OCI-LY1 (cell line): ENCODE measurements around the gene PSENEN.

ENCODE experiments used
- H2AFZ ChIP-seq: fragments of 200-600 bp; sonication (generic), shearing (Covaris generic); 2 replicates; pipeline ENCODE4 v1.6.0; 2014; ENCODE audit warnings: antibody characterized with exemption, mild to moderate bottlenecking, low read length
- H3F3A ChIP-seq: fragments of 200-600 bp; sonication (generic), shearing (Covaris generic); 2 replicates; pipeline ENCODE4 v1.6.0; 2014; ENCODE audit warnings: mild to moderate bottlenecking, antibody characterized with exemption, low read length, moderate library complexity; ENCODE audit not compliant: insufficient read depth
- H3K27ac ChIP-seq: fragments of 200-600 bp; sonication (generic); 2 replicates; pipeline ENCODE4 v1.5.1; 2014; ENCODE audit warnings: low read length, mixed run types, mild to moderate bottlenecking, low read depth; ENCODE audit not compliant: poor library complexity, severe bottlenecking
- H3K27me3 ChIP-seq: fragments of 200-600 bp; sonication (generic); 2 replicates; pipeline ENCODE4 v1.6.0; 2014; ENCODE audit warnings: antibody characterized with exemption, mild to moderate bottlenecking, low read length, moderate library complexity; ENCODE audit not compliant: insufficient read depth
- H3K36me3 ChIP-seq: fragments of 200-600 bp; sonication (generic); 2 replicates; pipeline ENCODE4 v1.6.1; 2014; ENCODE audit warnings: mild to moderate bottlenecking, antibody characterized with exemption, low read length, moderate library complexity, mixed read lengths; ENCODE audit not compliant: insufficient read depth
- H3K4me1 ChIP-seq: fragments of 200-600 bp; sonication (generic); 2 replicates; pipeline ENCODE4 v1.5.1; 2014; ENCODE audit warnings: mild to moderate bottlenecking, low read length, moderate library complexity; ENCODE audit not compliant: insufficient read depth, severe bottlenecking
- H3K4me2 ChIP-seq: fragments of 200-600 bp; sonication (generic), shearing (Covaris generic); 2 replicates; pipeline ENCODE4 v1.6.1; 2014; ENCODE audit warnings: low read length
- H3K4me3 ChIP-seq: fragments of 200-600 bp; sonication (generic); 2 replicates; pipeline ENCODE4 v1.5.1; 2014; ENCODE audit warnings: low read length, low read depth, mild to moderate bottlenecking, mixed read lengths; ENCODE audit not compliant: poor library complexity, severe bottlenecking
- H3K79me2 ChIP-seq: fragments of 200-600 bp; shearing (Covaris generic); 2 replicates; pipeline ENCODE4 v1.6.1; 2016; ENCODE audit warnings: mixed run types, low read length, mixed read lengths; ENCODE audit not compliant: insufficient read depth
- H3K9ac ChIP-seq: fragments of 200-600 bp; sonication (generic), shearing (Covaris generic); 2 replicates; pipeline ENCODE4 v1.6.1; 2014; ENCODE audit warnings: mild to moderate bottlenecking, low read length, mixed read lengths
- H3K9me2 ChIP-seq: fragments of 200-600 bp; sonication (generic), shearing (Covaris generic); 2 replicates; pipeline ENCODE4 v1.6.1; 2014; ENCODE audit warnings: low read depth, mild to moderate bottlenecking, low read length, mixed read lengths
- H3K9me3 ChIP-seq: fragments of 200-600 bp; shearing (Covaris generic); 2 replicates; pipeline ENCODE4 v1.6.1; 2014; ENCODE audit warnings: low read length, mixed read lengths
- H4K20me1 ChIP-seq: fragments of 200-600 bp; sonication (generic), shearing (Covaris generic); 2 replicates; pipeline ENCODE4 v1.6.0; 2016; ENCODE audit warnings: mild to moderate bottlenecking, low read length; ENCODE audit not compliant: insufficient read depth
- CTCF ChIP-seq: fragments of 200-600 bp; sonication (generic), shearing (Covaris generic); IDR thresholded peaks from 2 replicates; pipeline ENCODE4 v1.5.1; 2017; ENCODE audit warnings: mild to moderate bottlenecking, antibody characterized with exemption, low read length, moderate library complexity, mixed read lengths
- EZH2 ChIP-seq: fragments of 200-600 bp; sonication (generic), shearing (Covaris generic); IDR thresholded peaks from 2 replicates; pipeline ENCODE4 v1.8.0; 2017; ENCODE audit warnings: borderline replicate concordance, mixed run types, mild to moderate bottlenecking, antibody characterized with exemption, low read length, moderate library complexity, mixed read lengths

Gene PSENEN

DNA sequence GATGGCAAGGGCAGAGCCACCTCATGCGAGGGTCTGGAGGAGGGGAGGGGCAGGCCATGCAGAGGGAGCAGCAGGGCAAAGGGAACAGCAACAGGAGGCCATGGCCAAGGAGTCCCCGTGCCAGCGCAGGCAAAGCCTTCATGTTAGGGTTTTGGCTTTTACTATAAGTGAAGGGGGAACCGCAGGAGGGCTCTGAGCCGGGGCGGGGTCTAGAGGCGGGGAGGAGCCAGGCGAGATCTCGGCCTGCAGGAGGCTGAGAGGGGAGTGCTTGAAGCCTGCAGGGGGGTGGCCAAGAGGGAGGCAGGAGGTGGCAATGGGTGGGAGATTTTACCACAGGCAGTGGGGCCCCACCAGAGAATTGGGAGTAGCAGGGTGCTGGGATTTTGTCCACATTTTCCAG, 36.2 kb downstream of the PSENEN start:
- Histone ChIP-seq H3K27ac (no peak overlapping the region), H3K9ac (no peak overlapping the region), H3K4me3 (no peak overlapping the region), H3K4me1 (peaks cover 2% of the 10 kb centered on the region), H3K9me3 (no peaks in the 10 kb centered on the region), H2AFZ (no peak overlapping the region), H3K4me2 (no peak overlapping the region), H3K9me2 (no peaks in the 10 kb centered on the region), H3K27me3 (no peaks in the 10 kb centered on the region), H3K36me3 (peaks cover 15% of the 10 kb centered on the region), H3F3A (no peaks in the 10 kb centered on the region), H4K20me1 (no peaks in the 10 kb centered on the region), H3K79me2 (no peaks in the 10 kb centered on the region)
- TF ChIP-seq CTCF (no peak), EZH2 (no peak)

GRCh38 chr19:35782589-35782988, 37.1 kb downstream of the PSENEN start:
- H3K9ac ChIP-seq, result no peak overlapping the region
- H3K9me3 ChIP-seq, result no peaks in the 10 kb centered on the region
- no peaks in the 10 kb centered on the region for H3F3A ChIP-seq
- H3K27ac ChIP-seq, result no peak overlapping the region
- no peaks in the 10 kb centered on the region for H3K4me1 ChIP-seq
- no peak overlapping the region for H3K4me2 ChIP-seq
- no peaks in the 10 kb centered on the region for H4K20me1 ChIP-seq
- no peak overlapping the region for H2AFZ ChIP-seq
- H3K4me3 ChIP-seq, result no peak overlapping the region
- no peaks in the 10 kb centered on the region for H3K79me2 ChIP-seq
- no peaks in the 10 kb centered on the region for H3K9me2 ChIP-seq
- H3K36me3 ChIP-seq, result peaks cover 19% of the 10 kb centered on the region
- H3K27me3 ChIP-seq, result no peaks in the 10 kb centered on the region
- TF ChIP-seq CTCF, result no peak
- TF ChIP-seq EZH2, result no peak

GRCh38 chr19:35783469-35784434, 38.3 kb downstream of the PSENEN start:
- Histone ChIP-seq H2AFZ (no peak overlapping the region), H3K36me3 (peaks cover 18% of the 10 kb centered on the region), H3K9me3 (no peaks in the 10 kb centered on the region), H4K20me1 (no peaks in the 10 kb centered on the region), H3K27ac (no peak overlapping the region), H3K79me2 (no peaks in the 10 kb centered on the region), H3K4me2 (no peak overlapping the region), H3K4me3 (no peak overlapping the region), H3F3A (no peaks in the 10 kb centered on the region; the same call in 1 of the 2 replicates), H3K4me1 (no peaks in the 10 kb centered on the region), H3K9ac (no peak overlapping the region), H3K27me3 (no peaks in the 10 kb centered on the region), H3K9me2 (no peaks in the 10 kb centered on the region)
- TF ChIP-seq EZH2 (no peak), CTCF (no peak)
